ENCODE results near the gene MARCHF5. TPM values are rescaled to one million over a fixed set of nuclear protein-coding genes. Genes with fewer than 3 reads are reported as not detected.
"Not testable (repeated sequence)": the region's sequence is repeated elsewhere in the genome, so short reads cannot be mapped to it uniquely, and the experiment has no call there.

MARCHF5 gene
- total RNA-seq, 2 experiments from 2014 or later, result 21.3 to 24.3 TPM

- DNase-seq (no peak), ATAC-seq (no peak)
- ChIA-PET POLR2A (no interaction called here), CTCF (no interaction called here)
- Mint-ChIP-seq H3K4me3 (no peak overlapping the region), H3K27ac (no peak overlapping the region), H3K27me3 (ENCODE audit: low read depth) (no peaks in the 10 kb centered on the region), H3K36me3 (ENCODE audit: low read depth) (peaks cover 21% of the 10 kb centered on the region), H3K4me1 (ENCODE audit: low read depth) (no peaks in the 10 kb centered on the region), H3K9me3 (ENCODE audit: insufficient read depth) (no peaks in the 10 kb centered on the region)
These were observed 18.3 kb downstream of the MARCHF5 start for GRCh38 chr10:92309272-92309671.

GRCh38 chr10:92313750-92314149 lies 22.8 kb downstream of the MARCHF5 start:
- Mint-ChIP-seq H3K9me3 (ENCODE audit: insufficient read depth) (no peaks in the 10 kb centered on the region), H3K4me1 (ENCODE audit: low read depth) (no peaks in the 10 kb centered on the region), H3K27me3 (ENCODE audit: low read depth) (no peaks in the 10 kb centered on the region), H3K27ac (no peak overlapping the region), H3K4me3 (no peak overlapping the region), H3K36me3 (ENCODE audit: low read depth) (peaks cover 27% of the 10 kb centered on the region)
- no peak for DNase-seq
- ChIA-PET CTCF (interaction anchor here (1.1 to 1.5 kb wide), 2 partner anchors 22 to 34 kb away, joined by 3 to 5 read pairs; partner anchors contain the start of genes CPEB3 and MARCHF5), POLR2A (no interaction called here)
- no peak for ATAC-seq

- ChIA-PET POLR2A (no interaction called here), CTCF (interaction anchor here (0.6 kb wide), 1 partner anchor 116 kb away, joined by 3 read pairs; no protein-coding TSS in a partner anchor)
- H3K36me3 Mint-ChIP-seq (ENCODE audit: low read depth), result peaks cover 27% of the 10 kb centered on the region
- H3K27me3 Mint-ChIP-seq (ENCODE audit: low read depth), result no peaks in the 10 kb centered on the region
- no peak overlapping the region for H3K4me3 Mint-ChIP-seq
- no peak overlapping the region for H3K27ac Mint-ChIP-seq
- DNase-seq (no peak), ATAC-seq (no peak)
- no peaks in the 10 kb centered on the region for H3K9me3 Mint-ChIP-seq (ENCODE audit: insufficient read depth)
- no peaks in the 10 kb centered on the region for H3K4me1 Mint-ChIP-seq (ENCODE audit: low read depth)
These were observed 25.6 kb downstream of the MARCHF5 start for GRCh38 chr10:92316610-92317009.

- DNase-seq (no peak), ATAC-seq (no peak)
- Mint-ChIP-seq H3K27me3 (ENCODE audit: low read depth) (no peaks in the 10 kb centered on the region), H3K4me3 (no peak overlapping the region), H3K4me1 (ENCODE audit: low read depth) (no peaks in the 10 kb centered on the region), H3K27ac (no peak overlapping the region), H3K9me3 (ENCODE audit: insufficient read depth) (no peaks in the 10 kb centered on the region), H3K36me3 (ENCODE audit: low read depth) (peaks cover 17% of the 10 kb centered on the region)
- POLR2A ChIA-PET, result no interaction called here
- CTCF ChIA-PET, result interaction anchor here (0.6 kb wide), 1 partner anchor 111 kb away, joined by 3 read pairs; no protein-coding TSS in a partner anchor
These were observed 32.1 kb downstream of the MARCHF5 start for GRCh38 chr10:92323079-92323478.

- Mint-ChIP-seq H3K9me3 (ENCODE audit: insufficient read depth) (no peaks in the 10 kb centered on the region), H3K36me3 (ENCODE audit: low read depth) (peaks cover 11% of the 10 kb centered on the region), H3K4me1 (ENCODE audit: low read depth) (no peaks in the 10 kb centered on the region), H3K27me3 (ENCODE audit: low read depth) (no peaks in the 10 kb centered on the region), H3K4me3 (no peak overlapping the region), H3K27ac (no peak overlapping the region)
- ChIA-PET CTCF (no interaction called here), POLR2A (no interaction called here)
- no peak for ATAC-seq
- no peak for DNase-seq
These were observed 36.8 kb downstream of the MARCHF5 start for GRCh38 chr10:92327445-92328433.

- Mint-ChIP-seq H3K9me3 (ENCODE audit: insufficient read depth) (no peaks in the 10 kb centered on the region), H3K4me3 (no peak overlapping the region), H3K4me1 (ENCODE audit: low read depth) (no peaks in the 10 kb centered on the region), H3K36me3 (ENCODE audit: low read depth) (peaks cover 7% of the 10 kb centered on the region), H3K27ac (no peak overlapping the region), H3K27me3 (ENCODE audit: low read depth) (no peaks in the 10 kb centered on the region)
- CTCF ChIA-PET, result no interaction called here
- DNase-seq (no peak), ATAC-seq (no peak)
- POLR2A ChIA-PET, result no interaction called here
These were observed 38.0 kb downstream of the MARCHF5 start for GRCh38 chr10:92328993-92329392.

- POLR2A ChIA-PET; H3K36me3 Mint-ChIP-seq (ENCODE audit: low read depth); CTCF ChIA-PET; H3K27ac Mint-ChIP-seq; DNase-seq; H3K4me3 Mint-ChIP-seq; H3K27me3 Mint-ChIP-seq (ENCODE audit: low read depth); ATAC-seq; H3K9me3 Mint-ChIP-seq (ENCODE audit: insufficient read depth); H3K4me1 Mint-ChIP-seq (ENCODE audit: low read depth): not testable (repeated sequence)
These were observed 39.0 kb downstream of the MARCHF5 start for GRCh38 chr10:92329927-92330326.

GRCh38 chr10:92342796-92343195 lies 51.8 kb downstream of the MARCHF5 start:
- Mint-ChIP-seq H3K27me3 (ENCODE audit: low read depth) (no peaks in the 10 kb centered on the region), H3K27ac (no peak overlapping the region), H3K9me3 (ENCODE audit: insufficient read depth) (no peaks in the 10 kb centered on the region), H3K36me3 (ENCODE audit: low read depth) (peaks cover 13% of the 10 kb centered on the region), H3K4me1 (ENCODE audit: low read depth) (peaks cover 6% of the 10 kb centered on the region), H3K4me3 (no peak overlapping the region)
- DNase-seq (no peak), ATAC-seq (no peak)
- ChIA-PET CTCF (no interaction called here), POLR2A (no interaction called here)

- H3K9me3 Mint-ChIP-seq (ENCODE audit: insufficient read depth); H3K4me1 Mint-ChIP-seq (ENCODE audit: low read depth); DNase-seq; CTCF ChIA-PET; ATAC-seq; H3K27me3 Mint-ChIP-seq (ENCODE audit: low read depth); H3K27ac Mint-ChIP-seq; H3K4me3 Mint-ChIP-seq: not testable (repeated sequence)
- H3K36me3 Mint-ChIP-seq (ENCODE audit: low read depth), result peaks cover 32% of the 10 kb centered on the region
- POLR2A ChIA-PET, result interaction anchor here (0.7 kb wide), 1 partner anchor 51 kb away, joined by 3 read pairs; no protein-coding TSS in a partner anchor
These were observed 54.6 kb downstream of the MARCHF5 start for GRCh38 chr10:92345575-92345974.

GRCh38 chr10:92347035-92347676 lies 56.2 kb downstream of the MARCHF5 start:
- H3K27ac Mint-ChIP-seq; H3K9me3 Mint-ChIP-seq (ENCODE audit: insufficient read depth); H3K27me3 Mint-ChIP-seq (ENCODE audit: low read depth); ATAC-seq; POLR2A ChIA-PET; H3K4me1 Mint-ChIP-seq (ENCODE audit: low read depth); H3K4me3 Mint-ChIP-seq; DNase-seq: not testable (repeated sequence)
- H3K36me3 Mint-ChIP-seq (ENCODE audit: low read depth), result peaks cover 32% of the 10 kb centered on the region
- CTCF ChIA-PET, result interaction anchor here (0.7 kb wide), 1 partner anchor 33 kb away, joined by 3 read pairs; no protein-coding TSS in a partner anchor

GRCh38 chr10:92350411-92350810 lies 59.4 kb downstream of the MARCHF5 start:
- Mint-ChIP-seq H3K4me1 (ENCODE audit: low read depth) (no peaks in the 10 kb centered on the region), H3K4me3 (no peak overlapping the region), H3K9me3 (ENCODE audit: insufficient read depth) (no peaks in the 10 kb centered on the region), H3K27ac (no peak overlapping the region), H3K27me3 (ENCODE audit: low read depth) (no peaks in the 10 kb centered on the region), H3K36me3 (ENCODE audit: low read depth) (peaks cover 23% of the 10 kb centered on the region)
- DNase-seq (no peak), ATAC-seq (no peak)
- POLR2A ChIA-PET, result no interaction called here
- CTCF ChIA-PET, result no interaction called here

- CTCF ChIA-PET, result interaction anchor here (1.2 kb wide), 1 partner anchor 13 kb away, joined by 3 read pairs; no protein-coding TSS in a partner anchor
These were observed 63.6 kb downstream of the MARCHF5 start for GRCh38 chr10:92354587-92354986.

More at GRCh38 chr10:92354587-92354986, 63.6 kb downstream of the MARCHF5 start:
- H3K4me1 Mint-ChIP-seq (ENCODE audit: low read depth), result no peaks in the 10 kb centered on the region
- no peak overlapping the region for H3K27ac Mint-ChIP-seq
- H3K36me3 Mint-ChIP-seq (ENCODE audit: low read depth), result peaks cover 12% of the 10 kb centered on the region
- no peak for DNase-seq
- H3K27me3 Mint-ChIP-seq (ENCODE audit: low read depth), result peaks cover 9% of the 10 kb centered on the region
- ATAC-seq, result no peak
- POLR2A ChIA-PET, result interaction anchor here (0.5 kb wide), 1 partner anchor 32 kb away, joined by 3 read pairs; no protein-coding TSS in a partner anchor
- no peaks in the 10 kb centered on the region for H3K9me3 Mint-ChIP-seq (ENCODE audit: insufficient read depth)
- H3K4me3 Mint-ChIP-seq, result no peak overlapping the region
